NCI-H2171 (cell line): ENCODE data around the gene ELFN1.

Experiments used
- DNase-seq: peaks from one replicate; lab custom pipeline; 2025; lab: John Stamatoyannopoulos, UW

The ELFN1 gene

GRCh38 chr7:1675673-1676549 is 5.8 kb downstream of the ELFN1 start:
- no peak for DNase-seq

GRCh38 chr7:1676550-1677078 is 6.5 kb downstream of the ELFN1 start:
- no peak for DNase-seq

- DNase-seq = no peak
Measured at GRCh38 chr7:1677206-1678080, 7.4 kb downstream of the ELFN1 start.

GRCh38 chr7:1678081-1678543 is 8.0 kb downstream of the ELFN1 start:
- no peak for DNase-seq

GRCh38 chr7:1678571-1679325 is 8.7 kb downstream of the ELFN1 start:
- no peak for DNase-seq

GRCh38 chr7:1679326-1679965 is 9.4 kb downstream of the ELFN1 start:
- no peak for DNase-seq

GRCh38 chr7:1679966-1680730 is 10.1 kb downstream of the ELFN1 start:
- DNase-seq = no peak

- no peak for DNase-seq
Measured at GRCh38 chr7:1681581-1681980, 11.5 kb downstream of the ELFN1 start.

GRCh38 chr7:1685000-1685624 is 15.0 kb downstream of the ELFN1 start:
- DNase-seq = no peak

GRCh38 chr7:1688542-1688941 is 18.5 kb downstream of the ELFN1 start:
- DNase-seq = no peak

- no peak for DNase-seq
Measured at GRCh38 chr7:1689311-1689710, 19.2 kb downstream of the ELFN1 start.

- DNase-seq = no peak
Measured at GRCh38 chr7:1690359-1690958, 20.4 kb downstream of the ELFN1 start.

GRCh38 chr7:1691096-1691495 is 21.0 kb downstream of the ELFN1 start:
- DNase-seq = no peak

GRCh38 chr7:1691601-1692514 is 21.8 kb downstream of the ELFN1 start:
- DNase-seq = no peak

GRCh38 chr7:1692515-1693418 is 22.7 kb downstream of the ELFN1 start:
- DNase-seq = no peak

- DNase-seq = peak; percentile 66
Measured at GRCh38 chr7:1693419-1693990, 23.4 kb downstream of the ELFN1 start.

GRCh38 chr7:1693991-1694524 is 24.0 kb downstream of the ELFN1 start:
- DNase-seq = no peak
